Epithelial cell of proximal tubule (primary cell): ENCODE results near the gene MAFG. TPM values are rescaled to one million over a fixed set of nuclear protein-coding genes. Genes with fewer than 3 reads are reported as not detected.

Experiments used
- DNase-seq: peaks from one replicate; pipeline ENCODE4 v3.0.0-alpha.2; 2011; ENCODE audit warnings: low read depth
- H3K4me3 ChIP-seq: 2 replicates; pipeline ENCODE4 v1.5.1; 2011; ENCODE audit warnings: low read depth, mild to moderate bottlenecking, low read length
- CTCF ChIP-seq: conservative IDR thresholded peaks from 2 replicates; pipeline ENCODE4 v1.5.1; 2012; ENCODE audit warnings: low read depth, mild to moderate bottlenecking, low read length
- total RNA-seq: library from RNA; depleted of rRNA; stranded (reverse); fragments of >200 nt; gene quantifications from 2 replicates; pipeline ENCODE4 v1.2.3, GENCODE V29; 2015

Gene MAFG
- total RNA-seq, 1 donor from 2014 or later, result 18.5 TPM

- no peak overlapping the region for H3K4me3 ChIP-seq
- TF ChIP-seq CTCF, result no peak
- no peak for DNase-seq
These were observed 25.3 kb upstream of the MAFG start for GRCh38 chr17:81952792-81953228.

- no peak for DNase-seq
- no peak for TF ChIP-seq CTCF
- H3K4me3 ChIP-seq, result no peak overlapping the region
These were observed 24.5 kb upstream of the MAFG start for GRCh38 chr17:81951785-81952684.

GRCh38 chr17:81950501-81950900 is 23.0 kb upstream of the MAFG start:
- no peak overlapping the region for H3K4me3 ChIP-seq
- TF ChIP-seq CTCF, result no peak
- DNase-seq, result no peak

- DNase-seq, result no peak
- TF ChIP-seq CTCF, result no peak
- H3K4me3 ChIP-seq, result no peak overlapping the region
These were observed 21.3 kb upstream of the MAFG start for GRCh38 chr17:81948635-81949378.

- DNase-seq, result no peak
- TF ChIP-seq CTCF, result no peak
- H3K4me3 ChIP-seq, result no peak within 1 kb of the TSS
These were observed 19.7 kb upstream of the MAFG start, which contains the start of gene MYADML2 for GRCh38 chr17:81947189-81947588. Gene MYADML2, minus strand, starts transcription at chr17:81947233. Its CDS starts 5,492 bp downstream, at chr17:81941741.

- no peak overlapping the region for H3K4me3 ChIP-seq
- TF ChIP-seq CTCF, result no peak
- no peak for DNase-seq
These were observed 17.3 kb upstream of the MAFG start for GRCh38 chr17:81944858-81945257.
